22Rv1 (cell line): ENCODE measurements around the gene COQ2.

Experiments
- ZFX ChIP-seq: fragments of 450-650 bp; IDR thresholded peaks from 2 replicates; pipeline ENCODE4 v1.6.1; 2017; ENCODE audit warnings: antibody characterized with exemption, borderline replicate concordance
- TF ChIP-seq, protein P1 (sequence below): fragments of 450-650 bp; IDR thresholded peaks from 2 replicates; pipeline ENCODE4 v1.5.1; 2017; ENCODE audit warnings: mild to moderate bottlenecking

DNA sequence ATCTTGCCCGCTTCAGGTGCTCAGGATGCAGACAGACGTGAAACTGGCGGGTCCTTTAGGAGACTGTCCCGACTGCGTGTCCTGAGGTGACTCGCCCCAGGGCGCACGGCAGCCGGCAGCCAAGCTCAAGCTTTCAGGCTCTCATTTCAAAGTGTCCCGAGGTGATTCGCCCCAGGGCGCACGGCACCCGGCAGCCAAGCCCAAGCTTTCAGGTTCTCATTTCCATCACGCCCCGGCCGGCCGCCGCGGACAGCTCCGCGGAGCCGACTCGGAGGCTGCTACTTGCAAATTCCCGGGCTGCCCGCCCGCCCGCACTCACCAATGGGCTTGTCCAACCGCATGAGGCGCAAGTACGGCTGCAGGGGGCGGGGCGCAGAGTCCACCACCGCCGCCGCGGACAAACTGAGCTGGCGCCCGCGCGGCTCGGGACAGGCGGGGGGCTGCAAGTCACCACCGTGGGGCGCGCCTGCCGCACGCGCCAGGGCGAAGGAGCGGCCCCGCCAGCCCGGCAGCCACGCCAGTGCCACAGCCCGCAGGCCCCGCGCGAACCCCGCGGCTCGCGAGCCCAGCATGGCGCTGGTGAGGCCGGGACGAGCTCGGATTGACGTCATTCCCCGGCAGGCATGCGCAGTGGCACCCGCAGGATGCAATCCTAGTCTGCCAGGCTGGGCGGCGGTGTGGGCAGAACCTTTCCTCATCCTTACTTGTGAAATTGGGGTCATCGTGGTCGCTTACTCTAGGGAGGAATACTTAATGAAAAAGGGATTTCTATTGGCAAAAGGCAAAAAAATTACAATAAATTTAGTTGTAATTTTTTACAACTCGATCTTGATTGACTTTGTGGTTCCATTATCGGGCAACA is at the start of gene COQ2:
- TF ChIP-seq, protein P1, sequence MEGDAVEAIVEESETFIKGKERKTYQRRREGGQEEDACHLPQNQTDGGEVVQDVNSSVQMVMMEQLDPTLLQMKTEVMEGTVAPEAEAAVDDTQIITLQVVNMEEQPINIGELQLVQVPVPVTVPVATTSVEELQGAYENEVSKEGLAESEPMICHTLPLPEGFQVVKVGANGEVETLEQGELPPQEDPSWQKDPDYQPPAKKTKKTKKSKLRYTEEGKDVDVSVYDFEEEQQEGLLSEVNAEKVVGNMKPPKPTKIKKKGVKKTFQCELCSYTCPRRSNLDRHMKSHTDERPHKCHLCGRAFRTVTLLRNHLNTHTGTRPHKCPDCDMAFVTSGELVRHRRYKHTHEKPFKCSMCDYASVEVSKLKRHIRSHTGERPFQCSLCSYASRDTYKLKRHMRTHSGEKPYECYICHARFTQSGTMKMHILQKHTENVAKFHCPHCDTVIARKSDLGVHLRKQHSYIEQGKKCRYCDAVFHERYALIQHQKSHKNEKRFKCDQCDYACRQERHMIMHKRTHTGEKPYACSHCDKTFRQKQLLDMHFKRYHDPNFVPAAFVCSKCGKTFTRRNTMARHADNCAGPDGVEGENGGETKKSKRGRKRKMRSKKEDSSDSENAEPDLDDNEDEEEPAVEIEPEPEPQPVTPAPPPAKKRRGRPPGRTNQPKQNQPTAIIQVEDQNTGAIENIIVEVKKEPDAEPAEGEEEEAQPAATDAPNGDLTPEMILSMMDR, result peak; percentile 56
- no peak for TF ChIP-seq ZFX
